DMS153 treated with DMSO at 0.1 percent for 48 hours (cell line): ENCODE measurements around the gene GPR137.
A peak's percentile ranks its signal among the peaks of the same experiment; 100 is the strongest.
"Not testable (repeated sequence)": the region's sequence is repeated elsewhere in the genome, so short reads cannot be mapped to it uniquely, and the experiment has no call there.

ENCODE experiments used
- DNase-seq: peaks from one replicate; lab custom pipeline; 2025; ENCODE audit not compliant: unreplicated experiment; lab: John Stamatoyannopoulos, UW

The GPR137 gene

DNA sequence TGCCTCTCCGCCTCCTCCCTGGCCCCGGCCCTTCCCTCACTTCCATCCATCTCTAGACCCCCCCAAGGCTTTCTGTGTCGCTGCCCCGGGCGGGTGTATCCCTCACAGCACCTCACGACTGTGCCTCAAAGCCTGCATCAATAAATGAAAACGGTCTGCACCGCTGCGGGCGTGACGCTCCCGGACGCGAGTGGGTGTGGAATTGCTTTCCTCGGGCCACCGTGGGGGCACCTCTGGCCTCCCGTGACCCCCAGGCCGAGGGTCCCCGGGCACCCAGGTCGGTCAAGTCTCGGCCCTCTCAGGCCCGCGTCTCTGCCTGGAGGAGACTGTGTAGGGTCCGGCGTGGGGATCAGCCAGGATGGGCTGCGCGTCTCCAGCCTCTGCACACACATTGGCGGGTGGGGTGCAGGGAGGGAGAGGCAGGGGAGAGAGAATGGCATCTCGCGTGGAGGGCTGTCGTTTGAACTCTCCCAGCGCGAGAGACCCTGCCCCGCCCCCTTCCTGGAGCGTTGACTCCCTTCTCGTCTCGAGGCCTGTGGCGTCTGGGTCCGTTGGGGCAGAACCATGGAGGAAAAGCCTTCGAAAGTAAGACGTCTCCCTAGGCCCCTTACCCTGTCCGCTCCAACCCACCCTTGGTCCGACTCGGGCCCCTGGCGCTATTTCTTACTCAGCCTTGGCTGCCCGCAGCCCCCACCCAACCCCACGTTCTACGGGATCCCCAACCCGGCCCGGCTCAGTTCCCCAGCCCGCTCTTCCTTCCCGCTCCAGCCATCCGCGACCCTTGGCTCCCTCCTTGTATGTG lies 14.4 kb downstream of the GPR137 start, which contains the start of gene CATSPERZ:
Gene CATSPERZ (plus strand): TSS at position 512 of the 802 bp plus-strand sequence. CDS start 53 bp downstream, at position 565.
- no peak for DNase-seq

GRCh38 chr11:64303109-64304031 lies 17.7 kb downstream of the GPR137 start:
- no peak for DNase-seq

DNA sequence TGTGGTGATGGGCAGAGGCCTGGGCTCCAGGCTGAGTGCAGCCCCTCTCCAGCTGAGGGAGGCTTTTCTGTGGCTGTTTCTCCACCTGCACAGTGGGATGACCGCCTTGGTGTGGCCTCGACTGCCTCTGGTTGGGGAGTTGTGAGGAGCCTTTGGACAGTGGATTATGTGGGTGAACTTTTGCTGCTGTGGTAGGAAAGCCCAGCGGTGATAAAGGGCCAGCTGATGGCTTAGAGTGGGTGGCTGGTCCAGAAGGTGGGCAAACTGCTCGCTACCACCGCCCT lies 18.3 kb downstream of the GPR137 start:
- DNase-seq, result no peak

- DNase-seq, result peak; percentile 83
Observed at GRCh38 chr11:64304316-64305072, 18.8 kb downstream of the GPR137 start.

DNA sequence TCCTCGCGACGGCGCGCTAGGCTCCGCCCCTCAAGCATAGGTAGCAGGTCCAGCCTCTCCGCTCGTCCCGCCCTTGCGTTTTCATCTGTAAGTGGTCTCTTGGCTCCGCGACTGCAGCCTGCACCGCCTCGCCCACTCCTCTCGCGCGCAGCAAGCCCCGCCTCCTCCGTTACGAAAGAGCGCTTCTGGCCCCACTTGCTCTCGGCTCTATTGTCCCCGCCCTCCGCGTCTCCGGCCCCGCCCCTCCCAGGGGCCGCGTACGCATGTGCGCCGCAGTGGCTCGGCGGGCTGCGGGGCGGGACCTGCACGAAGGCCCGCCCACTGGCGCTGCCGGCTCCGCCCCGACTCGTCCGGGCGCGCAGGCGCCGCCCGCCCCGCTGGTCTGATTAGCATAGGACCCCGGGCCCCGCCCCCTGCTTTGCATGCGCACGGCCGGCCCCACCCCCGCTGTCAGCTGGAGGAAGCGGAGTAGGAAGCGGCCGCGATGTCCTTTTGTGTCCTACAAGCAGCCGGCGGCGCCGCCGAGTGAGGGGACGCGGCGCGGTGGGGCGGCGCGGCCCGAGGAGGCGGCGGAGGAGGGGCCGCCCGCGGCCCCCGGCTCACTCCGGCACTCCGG lies 19.5 kb downstream of the GPR137 start, which contains the start of gene ESRRA:
Gene ESRRA (plus strand): TSS at position 450 of the 616 bp plus-strand sequence. CDS start 1,656 bp downstream, outside the sequence.
- DNase-seq, result peak; percentile 99

- DNase-seq, result peak; percentile 10
Observed at GRCh38 chr11:64305691-64306562, 20.3 kb downstream of the GPR137 start.

DNA sequence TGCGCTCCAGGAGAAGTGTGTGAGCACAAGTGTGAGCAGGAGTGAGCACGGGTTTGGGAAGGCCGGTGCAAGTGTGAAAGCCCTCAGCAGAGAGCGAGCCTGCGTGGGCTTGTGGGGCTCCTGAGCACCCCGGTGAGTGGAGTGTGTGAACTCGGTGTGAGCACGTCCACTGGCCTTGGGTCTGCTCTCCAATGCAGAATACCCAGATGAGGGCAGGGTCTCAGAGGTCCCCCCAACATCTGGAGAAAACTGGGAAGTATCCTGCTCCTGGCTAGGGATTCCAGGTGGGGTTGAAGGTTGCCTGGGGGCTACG lies 20.9 kb downstream of the GPR137 start:
- no peak for DNase-seq

DNA sequence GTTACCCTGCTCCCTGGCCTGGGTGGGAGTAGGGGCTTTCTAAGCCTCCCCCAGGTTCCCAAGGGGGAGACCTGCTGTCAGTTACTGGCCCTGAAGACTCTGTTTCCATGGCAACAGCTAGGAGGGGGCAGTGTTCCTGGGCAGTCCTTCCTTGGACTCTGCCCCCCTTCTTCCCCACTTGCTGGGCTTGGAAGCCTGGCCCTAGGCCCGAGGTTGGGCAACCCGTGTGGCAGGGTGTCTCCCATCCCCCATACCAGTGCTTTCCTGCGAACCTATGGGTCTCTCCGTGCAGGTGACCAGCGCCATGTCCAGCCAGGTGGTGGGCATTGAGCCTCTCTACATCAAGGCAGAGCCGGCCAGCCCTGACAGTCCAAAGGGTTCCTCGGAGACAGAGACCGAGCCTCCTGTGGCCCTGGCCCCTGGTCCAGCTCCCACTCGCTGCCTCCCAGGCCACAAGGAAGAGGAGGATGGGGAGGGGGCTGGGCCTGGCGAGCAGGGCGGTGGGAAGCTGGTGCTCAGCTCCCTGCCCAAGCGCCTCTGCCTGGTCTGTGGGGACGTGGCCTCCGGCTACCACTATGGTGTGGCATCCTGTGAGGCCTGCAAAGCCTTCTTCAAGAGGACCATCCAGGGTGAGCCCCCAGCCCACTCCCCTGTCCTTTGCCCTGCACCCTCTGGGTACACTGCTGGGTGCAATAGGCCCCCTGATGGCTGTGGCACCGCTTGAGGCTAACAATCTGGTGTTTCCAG lies 21.4 kb downstream of the GPR137 start:
- DNase-seq, result no peak

DNA sequence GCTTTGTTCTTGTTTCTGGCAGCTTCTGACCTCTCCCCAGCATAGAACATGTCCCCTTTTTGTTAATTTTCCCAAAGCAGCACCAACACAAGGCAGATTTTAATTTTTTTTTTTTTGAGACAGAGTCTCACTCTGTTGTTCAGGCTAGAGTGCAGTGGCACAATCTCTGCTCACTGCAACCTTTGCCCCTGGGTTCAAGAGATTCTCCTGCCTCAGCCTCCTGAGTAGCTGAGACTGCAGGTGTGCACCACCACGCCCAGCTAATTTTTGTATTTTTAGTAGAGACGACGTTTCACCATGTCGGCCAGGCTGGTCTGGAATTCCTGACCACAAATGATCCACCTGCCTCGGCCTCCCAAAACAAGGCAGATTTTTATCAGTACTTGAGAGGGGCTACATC lies 22.1 kb downstream of the GPR137 start:
- DNase-seq, result not testable (repeated sequence)

- DNase-seq, result no peak
Observed at GRCh38 chr11:64312947-64313346, 27.3 kb downstream of the GPR137 start.

DNA sequence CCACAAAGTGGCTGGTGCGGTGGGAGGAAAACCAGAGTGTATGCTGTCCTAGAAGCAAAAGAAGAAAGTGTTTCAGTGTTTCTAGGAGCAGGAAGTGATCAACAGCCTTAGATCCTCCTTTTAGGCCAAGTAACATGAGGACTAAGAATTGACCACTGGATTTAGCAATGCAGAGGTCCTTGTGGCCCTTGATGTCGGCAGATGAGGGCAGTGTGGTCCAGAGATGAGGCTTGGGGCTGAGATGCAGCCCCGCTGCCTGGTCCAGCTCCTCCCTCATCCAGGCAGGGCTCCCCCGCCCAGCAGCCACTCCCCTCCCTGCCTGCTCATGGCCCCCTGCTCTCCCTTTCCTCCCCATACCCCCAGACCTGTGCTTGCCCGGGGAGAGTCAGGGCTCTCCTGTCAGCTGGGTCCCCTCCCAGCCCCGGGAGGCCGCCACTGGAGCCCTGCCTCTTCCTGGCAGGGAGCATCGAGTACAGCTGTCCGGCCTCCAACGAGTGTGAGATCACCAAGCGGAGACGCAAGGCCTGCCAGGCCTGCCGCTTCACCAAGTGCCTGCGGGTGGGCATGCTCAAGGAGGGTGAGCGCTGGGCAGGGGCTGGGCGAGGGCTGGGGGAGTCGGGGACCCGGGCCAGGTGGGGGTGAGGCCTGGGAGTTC lies 28.0 kb downstream of the GPR137 start:
- DNase-seq, result no peak

DNA sequence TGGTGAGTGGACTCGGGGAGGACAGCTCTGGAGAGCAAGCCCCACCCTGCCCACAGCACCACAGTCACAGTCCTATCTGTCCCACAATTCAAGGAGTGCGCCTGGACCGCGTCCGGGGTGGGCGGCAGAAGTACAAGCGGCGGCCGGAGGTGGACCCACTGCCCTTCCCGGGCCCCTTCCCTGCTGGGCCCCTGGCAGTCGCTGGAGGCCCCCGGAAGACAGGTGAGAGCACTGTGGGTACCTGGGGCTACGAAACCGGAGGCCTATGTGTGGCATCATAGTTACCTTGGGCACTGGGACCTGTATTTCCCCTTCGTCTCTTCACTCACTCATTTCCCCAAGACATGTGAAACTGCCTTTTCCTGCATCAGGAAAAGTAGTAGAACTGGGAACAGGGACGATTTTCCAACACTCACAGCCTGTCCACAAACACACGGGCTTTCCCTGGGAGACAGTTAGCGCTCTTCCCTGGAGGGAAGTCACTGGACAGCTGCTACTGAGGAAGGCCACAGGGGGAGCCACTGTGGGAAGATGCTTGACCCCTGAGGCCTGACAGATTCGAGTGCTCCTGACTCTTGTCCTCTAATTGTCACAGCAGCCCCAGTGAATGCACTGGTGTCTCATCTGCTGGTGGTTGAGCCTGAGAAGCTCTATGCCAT lies 28.6 kb downstream of the GPR137 start:
- DNase-seq, result no peak

GRCh38 chr11:64314805-64315561 lies 29.3 kb downstream of the GPR137 start:
- no peak for DNase-seq

DNA sequence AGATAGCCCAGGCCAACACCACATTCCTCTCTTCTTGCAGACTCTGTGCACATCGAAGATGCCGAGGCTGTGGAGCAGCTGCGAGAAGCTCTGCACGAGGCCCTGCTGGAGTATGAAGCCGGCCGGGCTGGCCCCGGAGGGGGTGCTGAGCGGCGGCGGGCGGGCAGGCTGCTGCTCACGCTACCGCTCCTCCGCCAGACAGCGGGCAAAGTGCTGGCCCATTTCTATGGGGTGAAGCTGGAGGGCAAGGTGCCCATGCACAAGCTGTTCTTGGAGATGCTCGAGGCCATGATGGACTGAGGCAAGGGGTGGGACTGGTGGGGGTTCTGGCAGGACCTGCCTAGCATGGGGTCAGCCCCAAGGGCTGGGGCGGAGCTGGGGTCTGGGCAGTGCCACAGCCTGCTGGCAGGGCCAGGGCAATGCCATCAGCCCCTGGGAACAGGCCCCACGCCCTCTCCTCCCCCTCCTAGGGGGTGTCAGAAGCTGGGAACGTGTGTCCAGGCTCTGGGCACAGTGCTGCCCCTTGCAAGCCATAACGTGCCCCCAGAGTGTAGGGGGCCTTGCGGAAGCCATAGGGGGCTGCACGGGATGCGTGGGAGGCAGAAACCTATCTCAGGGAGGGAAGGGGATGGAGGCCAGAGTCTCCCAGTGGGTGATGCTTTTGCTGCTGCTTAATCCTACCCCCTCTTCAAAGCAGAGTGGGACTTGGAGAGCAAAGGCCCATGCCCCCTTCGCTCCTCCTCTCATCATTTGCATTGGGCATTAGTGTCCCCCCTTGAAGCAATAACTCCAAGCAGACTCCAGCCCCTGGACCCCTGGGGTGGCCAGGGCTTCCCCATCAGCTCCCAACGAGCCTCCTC lies 30.2 kb downstream of the GPR137 start:
- DNase-seq, result not testable (repeated sequence)

DNA sequence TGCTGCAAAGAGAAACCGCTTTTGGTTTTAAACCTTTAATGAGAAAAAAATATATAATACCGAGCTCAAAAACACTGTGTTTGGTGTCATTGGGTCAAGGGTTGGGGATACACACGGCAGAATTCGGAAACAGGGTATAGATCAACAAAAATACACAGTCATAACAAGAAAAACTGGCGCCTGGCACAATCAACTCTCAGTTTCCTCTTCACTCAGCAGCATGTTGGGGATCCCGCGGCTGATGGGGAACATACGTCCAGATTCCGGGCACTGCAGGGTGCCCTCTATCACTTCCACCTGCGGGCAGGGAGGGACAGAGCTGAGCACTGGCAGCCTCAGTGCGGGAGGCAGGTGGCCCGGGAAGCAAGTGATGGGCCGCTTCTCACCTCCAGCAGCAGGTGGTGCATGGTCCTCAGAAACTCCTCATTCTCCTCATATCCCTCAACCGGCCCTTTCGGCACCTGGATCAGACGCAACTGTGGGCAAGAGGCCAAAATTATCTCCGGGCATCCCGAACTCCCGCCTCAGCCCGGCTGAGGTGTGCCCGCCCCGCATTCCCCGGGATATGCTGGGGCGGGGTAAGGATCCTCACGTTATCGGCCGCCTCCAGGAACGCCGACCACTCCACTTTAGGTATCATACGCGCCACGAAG lies 31.1 kb downstream of the GPR137 start:
- DNase-seq, result no peak

GRCh38 chr11:64317325-64317960 lies 31.8 kb downstream of the GPR137 start, which contains the start of gene TRMT112:
TSS of gene TRMT112 (minus strand) at chr11:64317559. CDS start at chr11:64317526, 33 bp downstream.
- DNase-seq, result peak; percentile 90
